ENCODE measurements around the gene HDHD5. TPM values are rescaled to one million over a fixed set of nuclear protein-coding genes. Genes with fewer than 3 reads are reported as not detected.
A peak's percentile ranks its signal among the peaks of the same experiment; 100 is the strongest.
"Not testable (repeated sequence)": the region's sequence is repeated elsewhere in the genome, so short reads cannot be mapped to it uniquely, and the experiment has no call there.

The HDHD5 gene
- total RNA-seq, 2 donors from 2014 or later: 32.6 to 50.1 TPM

- peaks cover 17 to 21% of the 10 kb centered on the region in 2 donors for H3K4me1 ChIP-seq (ENCODE audit: control insufficient read depth in 1 of 2, low read depth in 2 of 2)
- H3K27ac ChIP-seq: peak overlapping the region in 1 of 2 donors; percentile 71
- H3K9me3 ChIP-seq: no peaks in the 10 kb centered on the region
Measured at GRCh38 chr22:17157714-17158113, 1.4 kb downstream of the HDHD5 start.

GRCh38 chr22:17155941-17156340 lies 3.1 kb downstream of the HDHD5 start:
- TF ChIP-seq, protein P1, sequence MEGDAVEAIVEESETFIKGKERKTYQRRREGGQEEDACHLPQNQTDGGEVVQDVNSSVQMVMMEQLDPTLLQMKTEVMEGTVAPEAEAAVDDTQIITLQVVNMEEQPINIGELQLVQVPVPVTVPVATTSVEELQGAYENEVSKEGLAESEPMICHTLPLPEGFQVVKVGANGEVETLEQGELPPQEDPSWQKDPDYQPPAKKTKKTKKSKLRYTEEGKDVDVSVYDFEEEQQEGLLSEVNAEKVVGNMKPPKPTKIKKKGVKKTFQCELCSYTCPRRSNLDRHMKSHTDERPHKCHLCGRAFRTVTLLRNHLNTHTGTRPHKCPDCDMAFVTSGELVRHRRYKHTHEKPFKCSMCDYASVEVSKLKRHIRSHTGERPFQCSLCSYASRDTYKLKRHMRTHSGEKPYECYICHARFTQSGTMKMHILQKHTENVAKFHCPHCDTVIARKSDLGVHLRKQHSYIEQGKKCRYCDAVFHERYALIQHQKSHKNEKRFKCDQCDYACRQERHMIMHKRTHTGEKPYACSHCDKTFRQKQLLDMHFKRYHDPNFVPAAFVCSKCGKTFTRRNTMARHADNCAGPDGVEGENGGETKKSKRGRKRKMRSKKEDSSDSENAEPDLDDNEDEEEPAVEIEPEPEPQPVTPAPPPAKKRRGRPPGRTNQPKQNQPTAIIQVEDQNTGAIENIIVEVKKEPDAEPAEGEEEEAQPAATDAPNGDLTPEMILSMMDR (IDR thresholded peaks at IDR 0.05): no peak
- H3K36me3 ChIP-seq: no peaks in the 10 kb centered on the region
- no peak overlapping the region for H3K27ac ChIP-seq
- ATAC-seq (ENCODE audit: insufficient number of reproducible peaks, low FRiP score, low read depth) (no peak), DNase-seq (ENCODE audit: low spot score) (no peak)
- H3K9me3 ChIP-seq: no peaks in the 10 kb centered on the region
- no peak overlapping the region for H3K4me3 ChIP-seq
- no peaks in the 10 kb centered on the region for H3K27me3 ChIP-seq (replicated peaks; ENCODE audit: insufficient read depth)
- peaks cover 17 to 21% of the 10 kb centered on the region in 2 donors for H3K4me1 ChIP-seq (ENCODE audit: control insufficient read depth in 1 of 2, low read depth in 2 of 2)

More at GRCh38 chr22:17157714-17158113, 1.4 kb downstream of the HDHD5 start:
- DNase-seq (ENCODE audit: low spot score): no peak
- no peak for ATAC-seq (ENCODE audit: insufficient number of reproducible peaks, low FRiP score, low read depth)
- H3K36me3 ChIP-seq: no peaks in the 10 kb centered on the region
- peak overlapping the region; percentile 81 for H3K4me3 ChIP-seq
- TF ChIP-seq, protein P1 (IDR thresholded peaks at IDR 0.05): no peak
- H3K27me3 ChIP-seq (replicated peaks; ENCODE audit: insufficient read depth): no peaks in the 10 kb centered on the region

GRCh38 chr22:17152971-17153370 lies 6.1 kb downstream of the HDHD5 start:
- Histone ChIP-seq H3K4me3 (no peak overlapping the region), H3K27ac (no peak overlapping the region), H3K27me3 (replicated peaks; ENCODE audit: insufficient read depth) (no peaks in the 10 kb centered on the region), H3K4me1 (ENCODE audit: control insufficient read depth in 1 of 2, low read depth in 2 of 2) (peaks cover 9% of the 10 kb centered on the region in 2 donors), H3K36me3 (peaks cover 1% of the 10 kb centered on the region), H3K9me3 (no peaks in the 10 kb centered on the region)
- DNase-seq (ENCODE audit: low spot score) (no peak), ATAC-seq (ENCODE audit: insufficient number of reproducible peaks, low FRiP score, low read depth) (no peak)
- TF ChIP-seq, protein P1 (IDR thresholded peaks at IDR 0.05): no peak

DNA sequence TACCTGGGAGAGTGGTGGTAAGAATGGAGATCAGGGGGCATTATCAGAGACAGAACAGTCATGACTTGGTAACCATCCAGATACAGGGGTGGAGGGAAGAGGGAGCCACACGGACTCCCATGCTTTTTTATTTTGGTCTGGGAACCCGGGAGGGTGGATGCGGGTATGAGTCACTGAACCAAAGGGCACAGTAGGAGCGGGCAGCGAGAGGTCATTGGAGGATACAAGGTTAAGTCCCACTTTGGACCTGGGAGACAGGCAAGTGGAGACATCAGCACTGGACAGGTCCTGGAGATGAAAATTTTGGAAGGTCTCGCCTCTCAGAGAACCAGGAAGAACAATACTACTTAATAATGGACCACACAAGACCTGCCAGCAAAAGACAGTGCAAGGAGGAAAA lies 6.7 kb downstream of the HDHD5 start:
- Histone ChIP-seq H3K27me3 (replicated peaks; ENCODE audit: insufficient read depth) (no peaks in the 10 kb centered on the region), H3K4me3 (no peak overlapping the region), H3K4me1 (ENCODE audit: control insufficient read depth in 1 of 2, low read depth in 2 of 2) (peaks cover 3% of the 10 kb centered on the region in 2 donors), H3K27ac (no peak overlapping the region), H3K36me3 (peaks cover 6% of the 10 kb centered on the region), H3K9me3 (no peaks in the 10 kb centered on the region)
- ATAC-seq (ENCODE audit: insufficient number of reproducible peaks, low FRiP score, low read depth) (no peak), DNase-seq (ENCODE audit: low spot score) (no peak)
- TF ChIP-seq, protein P1 (IDR thresholded peaks at IDR 0.05): no peak

- TF ChIP-seq, protein P1 (IDR thresholded peaks at IDR 0.05): no peak
- Histone ChIP-seq H3K27me3 (replicated peaks; ENCODE audit: insufficient read depth) (no peaks in the 10 kb centered on the region), H3K36me3 (peaks cover 13% of the 10 kb centered on the region), H3K27ac (no peak overlapping the region), H3K9me3 (no peaks in the 10 kb centered on the region), H3K4me3 (no peak overlapping the region), H3K4me1 (ENCODE audit: control insufficient read depth in 1 of 2, low read depth in 2 of 2) (no peaks in the 10 kb centered on the region)
- DNase-seq (ENCODE audit: low spot score) (no peak), ATAC-seq (ENCODE audit: insufficient number of reproducible peaks, low FRiP score, low read depth) (no peak)
Measured at GRCh38 chr22:17149076-17149815, 9.8 kb downstream of the HDHD5 start.

DNA sequence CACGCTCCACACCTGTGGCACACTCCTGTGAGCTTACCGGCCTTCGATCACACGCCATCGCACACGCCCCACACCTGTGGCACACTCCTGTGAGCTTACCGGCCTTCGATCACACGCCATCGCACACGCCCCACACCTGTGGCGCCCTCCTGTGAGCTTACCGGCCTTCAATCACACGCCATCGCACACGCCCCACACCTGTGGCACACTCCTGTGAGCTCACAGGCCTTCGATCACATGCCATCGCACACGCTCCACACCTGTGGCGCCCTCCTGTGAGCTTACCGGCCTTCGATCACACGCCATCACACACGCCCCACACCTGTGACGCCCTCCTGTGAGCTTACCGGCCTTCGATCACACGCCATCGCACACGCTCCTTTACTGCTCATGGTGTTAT lies 11.6 kb downstream of the HDHD5 start:
- H3K9me3 ChIP-seq; H3K4me3 ChIP-seq; H3K27ac ChIP-seq; H3K4me1 ChIP-seq (ENCODE audit: control insufficient read depth in 1 of 2, low read depth in 2 of 2); DNase-seq (ENCODE audit: low spot score); ATAC-seq (ENCODE audit: insufficient number of reproducible peaks, low FRiP score, low read depth); H3K27me3 ChIP-seq (replicated peaks; ENCODE audit: insufficient read depth): not testable (repeated sequence)
- H3K36me3 ChIP-seq: peaks cover 21% of the 10 kb centered on the region

Data from thoracic aorta (tissue), 2 donors.